ENCODE results near the gene NFE2L1.
A peak's percentile ranks its signal among the peaks of the same experiment; 100 is the strongest.

DNA sequence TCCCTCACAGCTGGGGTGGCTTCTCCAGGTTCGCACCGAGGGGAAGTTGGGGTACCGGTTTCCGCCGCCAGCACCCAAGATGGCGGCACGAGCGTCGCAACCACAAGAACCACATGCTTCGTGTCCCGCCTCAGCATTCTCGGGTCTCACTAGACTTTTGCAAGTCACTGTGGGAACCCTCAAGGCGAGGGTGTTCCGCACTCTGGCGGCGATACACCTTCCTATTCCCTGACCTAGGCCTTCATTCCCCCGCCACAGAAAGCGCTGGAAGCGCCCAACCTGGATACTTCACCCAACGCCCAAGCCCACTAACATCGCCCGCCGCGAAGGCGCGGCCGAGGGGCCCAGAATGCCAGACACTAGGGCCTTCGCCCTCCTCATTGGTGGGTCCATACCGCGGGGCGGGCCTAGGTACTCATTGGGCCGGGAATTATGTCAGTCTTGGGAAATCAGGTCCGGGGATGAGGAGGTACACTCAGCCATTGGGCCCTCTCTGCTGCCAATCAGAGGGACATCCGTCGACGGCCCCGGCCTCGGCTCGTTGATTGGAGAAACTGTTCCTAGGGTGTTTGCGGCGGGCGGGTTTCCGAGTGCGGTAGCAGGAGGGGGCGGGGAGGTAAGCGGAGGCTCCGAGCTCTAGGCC, at the start of gene NFE2L1:
- TF ChIP-seq GABPA (IDR thresholded peaks at IDR 0.05; ENCODE audit: low read depth) (peak; percentile 83), GATA2 (CRISPR knock-in tag; IDR thresholded peaks at IDR 0.05) (no peak), CTCF (IDR thresholded peaks at IDR 0.05) (no peak), POLR2AphosphoS5 (IDR thresholded peaks at IDR 0.05; ENCODE audit: low read depth, low read length) (peak; percentile 94), NFIC (IDR thresholded peaks at IDR 0.05; ENCODE audit: borderline replicate concordance) (peak; percentile 7; the same call in 1 of the 2 replicates)
- TF ChIP-seq, protein P1, sequence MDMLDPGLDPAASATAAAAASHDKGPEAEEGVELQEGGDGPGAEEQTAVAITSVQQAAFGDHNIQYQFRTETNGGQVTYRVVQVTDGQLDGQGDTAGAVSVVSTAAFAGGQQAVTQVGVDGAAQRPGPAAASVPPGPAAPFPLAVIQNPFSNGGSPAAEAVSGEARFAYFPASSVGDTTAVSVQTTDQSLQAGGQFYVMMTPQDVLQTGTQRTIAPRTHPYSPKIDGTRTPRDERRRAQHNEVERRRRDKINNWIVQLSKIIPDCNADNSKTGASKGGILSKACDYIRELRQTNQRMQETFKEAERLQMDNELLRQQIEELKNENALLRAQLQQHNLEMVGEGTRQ (IDR thresholded peaks at IDR 0.05; ENCODE audit: borderline replicate concordance, low read depth, low read length): no peak

Measured in SK-N-SH (cell line).